DMS114 treated with DMSO at 0.1 percent for 48 hours (cell line): ENCODE measurements around the gene NSDHL.

Source experiments
- DNase-seq: peaks from one replicate; lab custom pipeline; 2025; ENCODE audit not compliant: unreplicated experiment; lab: John Stamatoyannopoulos, UW

The NSDHL gene

GRCh38 chrX:152892999-152893891 is 62.4 kb downstream of the NSDHL start:
- no peak for DNase-seq

GRCh38 chrX:152893980-152894610 is 63.2 kb downstream of the NSDHL start:
- no peak for DNase-seq

GRCh38 chrX:152895121-152895520 is 64.3 kb downstream of the NSDHL start:
- no peak for DNase-seq

- DNase-seq = no peak
Measured at GRCh38 chrX:152895724-152896420, 65.0 kb downstream of the NSDHL start.

- DNase-seq = no peak
Measured at GRCh38 chrX:152896450-152896849, 65.6 kb downstream of the NSDHL start.

GRCh38 chrX:152897222-152898131 is 66.6 kb downstream of the NSDHL start, which contains the start of gene ZNF185:
TSS of gene ZNF185 (plus strand) at chrX:152898067. CDS start at chrX:152914490, 16,423 bp downstream.
- DNase-seq = no peak

GRCh38 chrX:152898442-152898841 is 67.6 kb downstream of the NSDHL start:
- DNase-seq = no peak

GRCh38 chrX:152899111-152899873 is 68.4 kb downstream of the NSDHL start:
- DNase-seq = no peak

GRCh38 chrX:152899874-152900719 is 69.2 kb downstream of the NSDHL start:
- no peak for DNase-seq

- DNase-seq = no peak
Measured at GRCh38 chrX:152900937-152901445, 70.1 kb downstream of the NSDHL start.

GRCh38 chrX:152901816-152902501 is 71.1 kb downstream of the NSDHL start:
- DNase-seq = no peak

GRCh38 chrX:152902502-152902820 is 71.6 kb downstream of the NSDHL start:
- no peak for DNase-seq

- DNase-seq = no peak
Measured at GRCh38 chrX:152903589-152903988, 72.7 kb downstream of the NSDHL start.

GRCh38 chrX:152904151-152905080 is 73.6 kb downstream of the NSDHL start:
- DNase-seq = no peak

GRCh38 chrX:152905081-152905420 is 74.2 kb downstream of the NSDHL start:
- no peak for DNase-seq

GRCh38 chrX:152907084-152907651 is 76.3 kb downstream of the NSDHL start:
- no peak for DNase-seq

- no peak for DNase-seq
Measured at GRCh38 chrX:152908486-152908885, 77.6 kb downstream of the NSDHL start.
